Activated naive CD8-positive, alpha-beta T cell treated with anti-CD3 and anti-CD28 coated beads for 36 hours (primary cell): ENCODE measurements around the gene SPATA19. TPM values are rescaled to one million over a fixed set of nuclear protein-coding genes. Genes with fewer than 3 reads are reported as not detected.

Experiments used
- DNase-seq: peaks from one replicate; pipeline ENCODE4 v3.0.0; 2021
- H3K27ac Mint-ChIP-seq: one replicate; pipeline ENCODE4 v1.8.0; 2022; ENCODE audit warnings: mild to moderate bottlenecking, moderate library complexity, mixed read lengths
- H3K27me3 Mint-ChIP-seq: one replicate; pipeline ENCODE4 v1.8.0; 2022; ENCODE audit warnings: mild to moderate bottlenecking, mixed read lengths
- H3K36me3 Mint-ChIP-seq: one replicate; pipeline ENCODE4 v1.8.0; 2021; ENCODE audit warnings: mild to moderate bottlenecking, mixed read lengths
- H3K4me1 Mint-ChIP-seq: one replicate; pipeline ENCODE4 v1.8.0; 2021; ENCODE audit warnings: mixed read lengths
- H3K4me3 Mint-ChIP-seq: one replicate; pipeline ENCODE4 v1.8.0; 2022; ENCODE audit warnings: mild to moderate bottlenecking, moderate library complexity, mixed read lengths
- H3K9me3 Mint-ChIP-seq: one replicate; pipeline ENCODE4 v1.8.0; 2022; ENCODE audit warnings: mixed read lengths
- total RNA-seq, 2 experiments: library from RNA; stranded (reverse); gene quantifications; one replicate each; pipeline ENCODE4 v1.2.3, GENCODE V29; 2021

SPATA19 gene
- total RNA-seq, 2 experiments from 2014 or later, result not detected

GRCh38 chr11:133793271-133794035, 51.9 kb downstream of the SPATA19 start:
- no peaks in the 10 kb centered on the region for H3K36me3 Mint-ChIP-seq
- peaks cover 26% of the 10 kb centered on the region for H3K27me3 Mint-ChIP-seq
- no peak for DNase-seq
- no peak overlapping the region for H3K27ac Mint-ChIP-seq
- H3K9me3 Mint-ChIP-seq, result peaks cover 17% of the 10 kb centered on the region
- no peak overlapping the region for H3K4me3 Mint-ChIP-seq
- no peaks in the 10 kb centered on the region for H3K4me1 Mint-ChIP-seq

GRCh38 chr11:133790995-133791394, 54.3 kb downstream of the SPATA19 start:
- Mint-ChIP-seq H3K27me3 (peaks cover 46% of the 10 kb centered on the region), H3K27ac (no peak overlapping the region), H3K9me3 (peaks cover 17% of the 10 kb centered on the region), H3K36me3 (no peaks in the 10 kb centered on the region), H3K4me1 (peaks cover 2% of the 10 kb centered on the region), H3K4me3 (no peak overlapping the region)
- no peak for DNase-seq

Other genes starting within 250 kb of the SPATA19 start
- gene IGSF9B, start 111.5 kb upstream of the SPATA19 start, total RNA-seq, result 10 to 100 TPM; 36.0 to 46.5 TPM
- gene JAM3, start 223.6 kb upstream of the SPATA19 start, total RNA-seq, result 10 to 100 TPM; 18.3 to 21.2 TPM